Transverse colon (tissue), 4 donors: ENCODE measurements around the gene CRP. TPM values are rescaled to one million over a fixed set of nuclear protein-coding genes. Genes with fewer than 3 reads are reported as not detected.

Experiments used
- DNase-seq: peaks from one replicate; pipeline ENCODE4 v3.0.0-alpha.2; 2019
- H3K27ac ChIP-seq, 4 donors: fragments of 200-600 bp; sonication (generic); 2 replicates each; pipeline ENCODE4 v1.5.1; 2016 to 2018; ENCODE audit warnings: inconsistent platforms in 4 of 4
- H3K27me3 ChIP-seq: fragments of 200-600 bp; sonication (generic); 2 replicates; pipeline ENCODE4 v1.5.1; 2017; ENCODE audit warnings: inconsistent platforms
- H3K36me3 ChIP-seq, 4 donors: fragments of 200-600 bp; sonication (generic); 2 replicates each; pipeline ENCODE4 v1.5.1; 2017 to 2019; ENCODE audit warnings: inconsistent platforms in 4 of 4
- H3K4me1 ChIP-seq, 4 donors: fragments of 200-600 bp; sonication (generic); 2 replicates each; pipeline ENCODE4 v1.5.1; 2017 to 2020; ENCODE audit warnings: inconsistent platforms in 4 of 4
- H3K4me3 ChIP-seq, 4 donors: fragments of 200-600 bp; sonication (generic); 1 replicate in 1 of 4; 2 replicates in 3 of 4; pipeline versions ENCODE4 v1.5.1 to v1.6.1; 2017 to 2019; ENCODE audit warnings: inconsistent platforms in 4 of 4
- H3K9me3 ChIP-seq, 2 donors: fragments of 200-600 bp; sonication (generic); 2 replicates each; pipeline ENCODE4 v1.5.1; 2017 to 2019; ENCODE audit warnings: inconsistent platforms in 2 of 2
- EP300 ChIP-seq: sonication (generic); formaldehyde crosslinking; IDR thresholded peaks from one replicate; pipeline ENCODE4 v1.6.1; 2017; ENCODE audit warnings: antibody characterized with exemption, low read depth
- POLR2A ChIP-seq: fragments of 450-650 bp; IDR thresholded peaks from one replicate; pipeline ENCODE4 v1.6.1; 2016; ENCODE audit warnings: antibody characterized with exemption, mild to moderate bottlenecking, moderate library complexity
- POLR2AphosphoS5 ChIP-seq, 3 donors: sonication (generic); formaldehyde crosslinking; IDR thresholded peaks; one replicate each; pipeline ENCODE4 v1.6.1; 2016; ENCODE audit warnings: antibody characterized with exemption in 3 of 3
- WGBS, 2 donors: methylation state at CpG; one replicate each; pipeline ENCODE4 v1.1.5; 2018; ENCODE audit warnings: low coverage in 1 of 2; 5-methylcytosine and 5-hydroxymethylcytosine counted together
- in situ Hi-C, 4 donors: fragments of 200-750 bp; cut with MboI; loops; one replicate each; pipeline versions ENCODE4 v1.15.0 to v1.15.1; 2017; ENCODE audit warnings: low sequenced_read_pairs in 3 of 4, low pct_ligation_motif_present in 1 of 4, low pct_unique_long_range_greater_than_20kb in 1 of 4
- intact Hi-C: fragments of 100-400 bp; cut with DNase I; formaldehyde crosslinking; loops from one replicate; pipeline ENCODE4 v1.15.1; 2023; ENCODE audit warnings: low total_unique reads
- total RNA-seq, 4 donors: library from RNA; depleted of rRNA; stranded (reverse); fragments of >200 nt; gene quantifications; one replicate each; pipeline ENCODE4 v1.1.0, GENCODE V29; 2016
- TF ChIP-seq, protein P1 (sequence below), 5 experiments: fragments of 200-600 bp in 3 of 5; fragments of 450-650 bp in 2 of 5; sonication (generic) in 3 of 5; IDR thresholded peaks; 1 replicate in 2 of 5; 2 replicates in 3 of 5; pipeline ENCODE4 v1.5.1; 2016 to 2017; ENCODE audit warnings: antibody characterized with exemption in 5 of 5, inconsistent platforms in 3 of 5, mild to moderate bottlenecking in 2 of 5, moderate library complexity in 1 of 5

Gene CRP
- total RNA-seq, 4 donors from 2014 or later, result not detected

DNA sequence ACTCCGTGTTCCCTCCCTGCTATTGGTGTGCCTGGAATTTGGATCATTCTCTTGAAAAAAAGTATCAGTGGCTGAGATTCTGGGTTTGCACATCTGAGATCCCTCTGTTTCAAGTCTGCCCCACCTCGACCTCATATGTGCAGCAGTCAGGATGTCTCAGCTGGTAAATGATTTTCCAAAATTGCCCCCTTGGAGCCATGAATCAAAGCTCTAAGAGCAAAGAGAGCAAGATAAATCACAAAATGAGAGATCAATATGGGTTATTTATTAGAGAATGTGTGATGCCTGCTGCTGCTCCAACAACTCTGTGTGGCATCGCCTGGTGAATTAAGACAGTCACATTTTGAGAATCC lies 8.5 kb downstream of the CRP start:
- H3K36me3 ChIP-seq, result no peaks in the 10 kb centered on the region
- intact Hi-C loops, result no loop called here
- 21 to 62% methylated on average over 2 to 3 of the region's 3 CpGs for WGBS, 2 donors
- no peaks in the 10 kb centered on the region for H3K9me3 ChIP-seq
- TF ChIP-seq EP300, result no peak
- no peak for TF ChIP-seq POLR2A
- TF ChIP-seq, protein P1, sequence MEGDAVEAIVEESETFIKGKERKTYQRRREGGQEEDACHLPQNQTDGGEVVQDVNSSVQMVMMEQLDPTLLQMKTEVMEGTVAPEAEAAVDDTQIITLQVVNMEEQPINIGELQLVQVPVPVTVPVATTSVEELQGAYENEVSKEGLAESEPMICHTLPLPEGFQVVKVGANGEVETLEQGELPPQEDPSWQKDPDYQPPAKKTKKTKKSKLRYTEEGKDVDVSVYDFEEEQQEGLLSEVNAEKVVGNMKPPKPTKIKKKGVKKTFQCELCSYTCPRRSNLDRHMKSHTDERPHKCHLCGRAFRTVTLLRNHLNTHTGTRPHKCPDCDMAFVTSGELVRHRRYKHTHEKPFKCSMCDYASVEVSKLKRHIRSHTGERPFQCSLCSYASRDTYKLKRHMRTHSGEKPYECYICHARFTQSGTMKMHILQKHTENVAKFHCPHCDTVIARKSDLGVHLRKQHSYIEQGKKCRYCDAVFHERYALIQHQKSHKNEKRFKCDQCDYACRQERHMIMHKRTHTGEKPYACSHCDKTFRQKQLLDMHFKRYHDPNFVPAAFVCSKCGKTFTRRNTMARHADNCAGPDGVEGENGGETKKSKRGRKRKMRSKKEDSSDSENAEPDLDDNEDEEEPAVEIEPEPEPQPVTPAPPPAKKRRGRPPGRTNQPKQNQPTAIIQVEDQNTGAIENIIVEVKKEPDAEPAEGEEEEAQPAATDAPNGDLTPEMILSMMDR (IDR thresholded peaks at IDR 0.05), result no peak
- TF ChIP-seq POLR2AphosphoS5 (IDR thresholded peaks at IDR 0.05), result no peak
- H3K27me3 ChIP-seq, result no peaks in the 10 kb centered on the region
- in situ Hi-C loops, result no loop called here
- no peak overlapping the region for H3K27ac ChIP-seq
- H3K4me3 ChIP-seq, result no peak overlapping the region
- no peaks in the 10 kb centered on the region for H3K4me1 ChIP-seq
- DNase-seq, result no peak

DNA sequence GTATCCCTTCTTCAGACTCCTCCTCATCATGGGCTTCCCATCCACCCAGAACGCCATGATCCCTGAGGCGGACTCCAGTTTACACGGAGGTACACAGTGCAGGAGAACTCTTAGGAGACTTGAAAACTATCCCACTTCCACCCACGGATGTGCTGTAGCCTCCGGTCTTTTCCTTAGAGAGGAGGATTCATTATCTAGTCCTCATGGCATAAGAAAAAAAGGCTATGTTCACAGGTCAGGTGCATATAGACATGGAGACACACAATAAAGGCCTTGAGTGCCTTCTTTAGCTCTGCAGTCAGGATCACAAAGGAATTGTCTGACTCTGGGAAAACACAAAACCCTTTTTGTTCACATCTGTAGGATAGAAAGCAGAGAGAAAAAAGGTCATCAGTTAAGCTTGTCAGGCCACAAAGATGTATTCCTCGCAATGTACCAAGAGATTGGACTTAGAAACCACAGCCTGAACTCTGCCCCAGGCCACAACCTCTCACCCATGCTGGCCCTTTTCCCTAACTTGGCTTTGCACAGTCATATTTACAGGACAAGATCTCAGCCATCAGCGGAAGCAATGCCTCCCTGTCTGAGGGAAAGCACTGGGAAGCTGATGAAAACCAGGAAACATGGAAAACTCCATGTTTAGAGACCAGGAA lies 9.0 kb downstream of the CRP start:
- Histone ChIP-seq H3K27me3 (no peaks in the 10 kb centered on the region), H3K9me3 (no peaks in the 10 kb centered on the region), H3K27ac (no peak overlapping the region), H3K4me3 (no peak overlapping the region), H3K4me1 (no peaks in the 10 kb centered on the region), H3K36me3 (no peaks in the 10 kb centered on the region)
- TF ChIP-seq, protein P1 (IDR thresholded peaks at IDR 0.05), result no peak
- TF ChIP-seq POLR2A, result no peak
- no peak for TF ChIP-seq EP300
- no peak for TF ChIP-seq POLR2AphosphoS5 (IDR thresholded peaks at IDR 0.05)
- WGBS, 2 donors, result 86 to 92% methylated on average over 2 to 7 of the region's 7 CpGs
- no peak for DNase-seq
- intact Hi-C loops, result no loop called here
- in situ Hi-C loops, result no loop called here

DNA sequence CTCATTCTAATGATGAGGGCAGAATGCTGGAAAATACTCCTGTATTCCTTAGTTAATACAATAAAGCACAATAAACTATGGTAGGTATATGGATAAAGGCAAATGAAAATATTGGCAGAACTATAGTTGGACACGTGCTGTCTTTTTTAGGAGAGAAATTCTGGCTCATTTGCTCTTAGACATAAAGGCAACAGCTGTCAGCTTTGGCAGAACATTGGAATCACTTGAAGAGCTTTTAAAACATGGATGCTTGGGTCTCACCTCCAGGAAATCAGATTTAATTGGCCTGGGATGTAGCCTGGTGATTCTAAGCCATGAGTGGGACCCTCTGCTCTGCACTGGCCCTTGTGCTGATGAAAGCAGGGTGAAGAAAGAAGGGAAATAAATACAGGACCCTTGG lies 9.9 kb downstream of the CRP start:
- Histone ChIP-seq H3K9me3 (no peaks in the 10 kb centered on the region), H3K27ac (no peak overlapping the region), H3K27me3 (no peaks in the 10 kb centered on the region), H3K4me1 (no peaks in the 10 kb centered on the region), H3K36me3 (no peaks in the 10 kb centered on the region), H3K4me3 (no peak overlapping the region)
- TF ChIP-seq, protein P1 (IDR thresholded peaks at IDR 0.05), result no peak
- TF ChIP-seq POLR2AphosphoS5 (IDR thresholded peaks at IDR 0.05) (no peak), EP300 (no peak), POLR2A (no peak)
- intact Hi-C loops, result no loop called here
- WGBS, 2 donors, result 38% methylated on average over 1 of the region's 1 CpG; no CpG with 5 or more reads in 1 of the 2 donors
- in situ Hi-C loops, result no loop called here
- no peak for DNase-seq

DNA sequence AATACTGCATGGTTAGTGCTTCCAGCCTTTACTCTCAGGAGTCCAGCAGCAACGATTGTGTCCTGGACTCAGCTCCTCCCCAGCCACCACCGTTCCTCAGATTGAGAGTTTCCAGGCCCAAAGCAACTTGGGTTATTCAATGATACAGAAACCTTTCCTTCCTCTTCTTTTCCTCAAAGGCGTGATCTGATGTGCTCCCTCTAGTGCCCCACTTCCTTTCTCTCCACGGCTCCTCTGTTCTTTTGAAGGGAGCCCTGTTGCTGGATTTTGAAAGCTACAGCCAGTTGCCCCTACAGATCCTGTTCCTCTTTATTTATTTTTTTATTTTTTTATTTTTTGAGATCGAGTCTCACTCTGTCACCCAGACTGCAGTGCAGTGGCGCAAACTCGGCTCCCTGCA lies 14.1 kb downstream of the CRP start:
- intact Hi-C loops (no loop called here), in situ Hi-C loops (no loop called here)
- WGBS, 2 donors, result 58 to 67% methylated on average over 6 to 7 of the region's 7 CpGs
- Histone ChIP-seq H3K27ac (no peak overlapping the region), H3K4me3 (no peak overlapping the region), H3K27me3 (no peaks in the 10 kb centered on the region), H3K9me3 (no peaks in the 10 kb centered on the region), H3K4me1 (no peaks in the 10 kb centered on the region), H3K36me3 (no peaks in the 10 kb centered on the region)
- no peak for DNase-seq
- TF ChIP-seq POLR2AphosphoS5 (IDR thresholded peaks at IDR 0.05), result no peak
- no peak for TF ChIP-seq EP300
- no peak for TF ChIP-seq POLR2A
- TF ChIP-seq, protein P1 (IDR thresholded peaks at IDR 0.05), result no peak
